ENCODE results near the gene ZFP69. TPM values are rescaled to one million over a fixed set of nuclear protein-coding genes. Genes with fewer than 3 reads are reported as not detected.
"Not testable (repeated sequence)": the region's sequence is repeated elsewhere in the genome, so short reads cannot be mapped to it uniquely, and the experiment has no call there.

Gene ZFP69
- 3.9 TPM for polyA plus RNA-seq (2013, experiment 1 of 2; ENCODE audit: insufficient read length)
- polyA plus RNA-seq (2013, experiment 2 of 2; ENCODE audit: insufficient read length) = 4.0 TPM

GRCh38 chr1:40476924-40477677 lies at the start of gene ZFP69:
TSS of gene ZFP69 (plus strand) at chr1:40477290. CDS start at chr1:40479362, 2,072 bp downstream.
- peak; percentile 76 for DNase-seq

- no peak for DNase-seq
Observed at GRCh38 chr1:40431385-40431784, 45.7 kb upstream of the ZFP69 start.

- DNase-seq = peak; percentile 13
Observed at GRCh38 chr1:40432644-40433390, 44.3 kb upstream of the ZFP69 start.

GRCh38 chr1:40435471-40435870 lies 41.6 kb upstream of the ZFP69 start:
- no peak for DNase-seq

GRCh38 chr1:40435876-40436275 lies 41.2 kb upstream of the ZFP69 start:
- DNase-seq = no peak

GRCh38 chr1:40438391-40439015 lies 38.6 kb upstream of the ZFP69 start:
- no peak for DNase-seq

- no peak for DNase-seq
Observed at GRCh38 chr1:40439247-40439646, 37.8 kb upstream of the ZFP69 start.

- peak; percentile 93 for DNase-seq
Observed at GRCh38 chr1:40449684-40450494, 27.2 kb upstream of the ZFP69 start, which contains the start of gene ZFP69B. TSS of gene ZFP69B (plus strand) at chr1:40450476. CDS start at chr1:40450962, 486 bp downstream.

- DNase-seq = peak; percentile 64
Observed at GRCh38 chr1:40450495-40451237, 26.4 kb upstream of the ZFP69 start.

GRCh38 chr1:40451238-40451585 lies 25.9 kb upstream of the ZFP69 start:
- DNase-seq = no peak

- DNase-seq = no peak
Observed at GRCh38 chr1:40454873-40455272, 22.2 kb upstream of the ZFP69 start.

- no peak for DNase-seq
Observed at GRCh38 chr1:40462956-40463590, 14.0 kb upstream of the ZFP69 start.

GRCh38 chr1:40469327-40469726 lies 7.8 kb upstream of the ZFP69 start:
- DNase-seq = no peak

GRCh38 chr1:40475268-40475667 lies 1.8 kb upstream of the ZFP69 start:
- DNase-seq = no peak

GRCh38 chr1:40477678-40478053 lies 576 bp downstream of the ZFP69 start:
- peak; percentile 10 for DNase-seq

GRCh38 chr1:40478276-40478675 lies 1.2 kb downstream of the ZFP69 start:
- DNase-seq = no peak

GRCh38 chr1:40479156-40479555 lies 2.1 kb downstream of the ZFP69 start:
- DNase-seq = no peak

- no peak for DNase-seq
Observed at GRCh38 chr1:40495315-40495903, 18.3 kb downstream of the ZFP69 start.

- not testable (repeated sequence) for DNase-seq
Observed at GRCh38 chr1:40502651-40503050, 25.6 kb downstream of the ZFP69 start.

GRCh38 chr1:40507973-40508372 lies 30.9 kb downstream of the ZFP69 start:
- no peak for DNase-seq
